ENCODE data around the gene CDC42. TPM values are rescaled to one million over a fixed set of nuclear protein-coding genes. Genes with fewer than 3 reads are reported as not detected.

CDC42 gene
- total and polyA plus RNA-seq, 10 of the 15 experiments (the other 5 are each of a cell fraction or from before 2014, with no cell fraction given) = 184 to 479 (median 326) TPM

- Histone ChIP-seq H3K4me3 (no peak overlapping the region), H3K4me1 (ENCODE audit: control insufficient read depth, insufficient read depth, low read length) (peaks cover 52% of the 10 kb centered on the region), H3K9ac (ENCODE audit: control insufficient read depth, insufficient read depth, low read length) (no peak overlapping the region), H3K27me3 (replicated peaks in 1 of 2; ENCODE audit: control insufficient read depth in 2 of 2, insufficient read depth in 2 of 2, low read length in 1 of 2) (no peaks in the 10 kb centered on the region), H3K79me2 (ENCODE audit: control insufficient read depth, insufficient read depth, low read length) (no peaks in the 10 kb centered on the region), H4K20me1 (ENCODE audit: control insufficient read depth, insufficient read depth) (peaks cover 12% of the 10 kb centered on the region), H2AFZ (ENCODE audit: control insufficient read depth, low read depth, low read length) (no peak overlapping the region), H3K4me2 (ENCODE audit: control insufficient read depth, insufficient read depth) (0 out of 2 replicates have a peak overlapping the region, but pooled peaks have one; percentile 0), H3K36me3 (ENCODE audit: control insufficient read depth in 2 of 2, insufficient read depth in 2 of 2, low read length in 1 of 2) (peaks cover 6 to 11% of the 10 kb centered on the region in 2 experiments; a peak in 3 of 4 replicates), H3K27ac (ENCODE audit: control insufficient read depth, insufficient read depth) (peak overlapping the region; percentile 40), H3K9me3 (replicated peaks; ENCODE audit: control insufficient read depth, insufficient read depth, low read length) (no peaks in the 10 kb centered on the region)
- CTCF ChIA-PET = interaction anchor here (1.0 to 1.3 kb wide), 3 partner anchors 10 to 13 kb away, joined by 3 read pairs; no protein-coding TSS in a partner anchor
- no TSS peak for BruUV-seq (replicated peaks)
- in situ Hi-C loops (cut with MboI) (no loop called here), intact Hi-C loops (cut with micrococcal nuclease; ENCODE audit: unreplicated experiment) (no loop called here)
- no peak for ATAC-seq
- TF ChIP-seq BACH1 (IDR thresholded peaks at IDR 0.05; ENCODE audit: borderline replicate concordance) (no peak), NFYB (IDR thresholded peaks at IDR 0.05; ENCODE audit: insufficient read depth, low read depth, low read length) (no peak), ZSCAN29 (IDR thresholded peaks at IDR 0.05) (no peak), MYC (IDR thresholded peaks at IDR 0.05; ENCODE audit: insufficient read depth, insufficient read length, insufficient replicate concordance, low read length, severe bottlenecking) (no peak), RELB (IDR thresholded peaks at IDR 0.05; ENCODE audit: low read depth) (no peak), NFIC (IDR thresholded peaks at IDR 0.05; ENCODE audit: low read depth, low read length) (no peak), BRCA1 (IDR thresholded peaks at IDR 0.05; ENCODE audit: low read depth, low read length) (no peak), BCL11A (IDR thresholded peaks at IDR 0.05; ENCODE audit: low read depth, low read length) (no peak), KDM1A (IDR thresholded peaks at IDR 0.05; ENCODE audit: borderline replicate concordance) (no peak), USF1 (IDR thresholded peaks at IDR 0.05; ENCODE audit: borderline replicate concordance, extremely low read length, insufficient read depth, low read depth, low read length) (no peak), CHD4 (IDR thresholded peaks at IDR 0.05) (no peak), RAD51 (IDR thresholded peaks at IDR 0.05) (no peak), POLR2A (IDR thresholded peaks at IDR 0.05; ENCODE audit: low read depth, low read length) (no peak), PKNOX1 (IDR thresholded peaks at IDR 0.05) (no peak), STAT1 (conservative IDR thresholded peaks at IDR 0.05) (no peak)
- SMC1A ChIA-PET (ENCODE audit: uncharacterized antibody, unreplicated experiment) = interaction anchor here (1.1 kb wide), 2 partner anchors 12 to 17 kb away, joined by 3 read pairs; no protein-coding TSS in a partner anchor
- 91% methylated on average over 5 of the region's 5 CpGs for WGBS (ENCODE audit: insufficient coverage, insufficient replicate concordance, low lambda C conversion rate, missing lambda C conversion rate)
- no peak for DNase-seq (ENCODE audit: low read depth, low spot score)
- no peak for FAIRE-seq
- POLR2A ChIA-PET = interaction anchor here (0.8 kb wide), 1 partner anchor 95 kb away, joined by 3 read pairs; no protein-coding TSS in a partner anchor
- RAD21 ChIA-PET (ENCODE audit: unreplicated experiment) = no interaction called here
Measured at GRCh38 chr1:22117851-22118250, 65.3 kb downstream of the CDC42 start.

Data from GM12878 (cell line).